IPS-15b (cell line): ENCODE measurements around the gene GPR183.

Source experiments
- H3K27me3 ChIP-seq: one replicate; pipeline ENCODE4 v1.6.1; 2013; ENCODE audit warnings: low read length; ENCODE audit not compliant: control insufficient read depth, insufficient read depth
- H3K36me3 ChIP-seq: one replicate; pipeline ENCODE4 v1.6.1; 2013; ENCODE audit warnings: low read length; ENCODE audit not compliant: control insufficient read depth, insufficient read depth
- H3K4me1 ChIP-seq: one replicate; pipeline ENCODE4 v1.6.1; 2013; ENCODE audit warnings: mild to moderate bottlenecking, low read length; ENCODE audit not compliant: control insufficient read depth, insufficient read depth
- H3K4me3 ChIP-seq: one replicate; pipeline ENCODE4 v1.5.1; 2013; ENCODE audit warnings: low read depth, low read length
- H3K9ac ChIP-seq: one replicate; pipeline ENCODE4 v1.6.1; 2013; ENCODE audit warnings: low read depth, mild to moderate bottlenecking, low read length
- H3K9me3 ChIP-seq: one replicate; pipeline ENCODE4 v1.6.1; 2013; ENCODE audit warnings: mild to moderate bottlenecking, low read length; ENCODE audit not compliant: control insufficient read depth, insufficient read depth

The GPR183 gene

GRCh38 chr13:99334221-99334620 lies 27.0 kb upstream of the GPR183 start:
- H3K36me3 ChIP-seq = no peaks in the 10 kb centered on the region
- H3K27me3 ChIP-seq = no peaks in the 10 kb centered on the region
- H3K4me1 ChIP-seq = no peaks in the 10 kb centered on the region
- no peak overlapping the region for H3K4me3 ChIP-seq
- no peak overlapping the region for H3K9ac ChIP-seq
- H3K9me3 ChIP-seq = no peaks in the 10 kb centered on the region

- no peak overlapping the region for H3K9ac ChIP-seq
Observed at GRCh38 chr13:99332456-99332855, 25.3 kb upstream of the GPR183 start.

GRCh38 chr13:99331881-99332293 lies 24.7 kb upstream of the GPR183 start:
- Histone ChIP-seq H3K4me1 (no peaks in the 10 kb centered on the region), H3K9ac (no peak overlapping the region), H3K4me3 (no peak overlapping the region), H3K36me3 (no peaks in the 10 kb centered on the region), H3K9me3 (no peaks in the 10 kb centered on the region), H3K27me3 (no peaks in the 10 kb centered on the region)

More at GRCh38 chr13:99332456-99332855, 25.3 kb upstream of the GPR183 start:
- no peaks in the 10 kb centered on the region for H3K36me3 ChIP-seq
- no peak overlapping the region for H3K4me3 ChIP-seq
- no peaks in the 10 kb centered on the region for H3K4me1 ChIP-seq
- no peaks in the 10 kb centered on the region for H3K9me3 ChIP-seq
- no peaks in the 10 kb centered on the region for H3K27me3 ChIP-seq

- Histone ChIP-seq H3K4me1 (no peaks in the 10 kb centered on the region), H3K4me3 (no peak overlapping the region), H3K27me3 (no peaks in the 10 kb centered on the region), H3K9ac (no peak overlapping the region), H3K36me3 (no peaks in the 10 kb centered on the region), H3K9me3 (no peaks in the 10 kb centered on the region)
Observed at GRCh38 chr13:99330942-99331341, 23.7 kb upstream of the GPR183 start.

GRCh38 chr13:99329477-99329876 lies 22.3 kb upstream of the GPR183 start:
- Histone ChIP-seq H3K9me3 (no peaks in the 10 kb centered on the region), H3K36me3 (no peaks in the 10 kb centered on the region), H3K27me3 (no peaks in the 10 kb centered on the region), H3K4me1 (no peaks in the 10 kb centered on the region), H3K4me3 (no peak overlapping the region), H3K9ac (no peak overlapping the region)

GRCh38 chr13:99327761-99328160 lies 20.6 kb upstream of the GPR183 start:
- Histone ChIP-seq H3K27me3 (no peaks in the 10 kb centered on the region), H3K4me3 (no peak overlapping the region), H3K4me1 (no peaks in the 10 kb centered on the region), H3K36me3 (no peaks in the 10 kb centered on the region), H3K9ac (no peak overlapping the region), H3K9me3 (no peaks in the 10 kb centered on the region)

- Histone ChIP-seq H3K36me3 (no peaks in the 10 kb centered on the region), H3K27me3 (no peaks in the 10 kb centered on the region), H3K9me3 (no peaks in the 10 kb centered on the region), H3K9ac (no peak overlapping the region), H3K4me3 (no peak overlapping the region), H3K4me1 (no peaks in the 10 kb centered on the region)
Observed at GRCh38 chr13:99327126-99327525, 19.9 kb upstream of the GPR183 start.

GRCh38 chr13:99326012-99326411 lies 18.8 kb upstream of the GPR183 start:
- no peaks in the 10 kb centered on the region for H3K36me3 ChIP-seq
- no peak overlapping the region for H3K9ac ChIP-seq
- H3K4me1 ChIP-seq = no peaks in the 10 kb centered on the region
- no peaks in the 10 kb centered on the region for H3K9me3 ChIP-seq
- H3K27me3 ChIP-seq = no peaks in the 10 kb centered on the region
- H3K4me3 ChIP-seq = no peak overlapping the region

GRCh38 chr13:99323488-99323887 lies 16.3 kb upstream of the GPR183 start:
- Histone ChIP-seq H3K9ac (no peak overlapping the region), H3K9me3 (no peaks in the 10 kb centered on the region), H3K27me3 (no peaks in the 10 kb centered on the region), H3K4me1 (no peaks in the 10 kb centered on the region), H3K36me3 (peaks cover 4% of the 10 kb centered on the region), H3K4me3 (no peak overlapping the region)

GRCh38 chr13:99322297-99323103 lies 15.3 kb upstream of the GPR183 start:
- Histone ChIP-seq H3K4me1 (no peaks in the 10 kb centered on the region), H3K36me3 (peaks cover 4% of the 10 kb centered on the region), H3K9me3 (no peaks in the 10 kb centered on the region), H3K27me3 (no peaks in the 10 kb centered on the region), H3K9ac (no peak overlapping the region), H3K4me3 (no peak overlapping the region)

- no peaks in the 10 kb centered on the region for H3K9me3 ChIP-seq
- H3K4me3 ChIP-seq = no peak overlapping the region
- no peaks in the 10 kb centered on the region for H3K27me3 ChIP-seq
- H3K4me1 ChIP-seq = no peaks in the 10 kb centered on the region
- H3K36me3 ChIP-seq = peaks cover 4% of the 10 kb centered on the region
- H3K9ac ChIP-seq = no peak overlapping the region
Observed at GRCh38 chr13:99321709-99322108, 14.5 kb upstream of the GPR183 start.

- peaks cover 4% of the 10 kb centered on the region for H3K36me3 ChIP-seq
- H3K4me1 ChIP-seq = no peaks in the 10 kb centered on the region
- H3K9me3 ChIP-seq = no peaks in the 10 kb centered on the region
- H3K9ac ChIP-seq = no peak overlapping the region
- H3K4me3 ChIP-seq = no peak overlapping the region
- no peaks in the 10 kb centered on the region for H3K27me3 ChIP-seq
Observed at GRCh38 chr13:99320693-99321481, 13.7 kb upstream of the GPR183 start.
